Measurements from ENCODE around the gene TUBAL3. TPM values are rescaled to one million over a fixed set of nuclear protein-coding genes. Genes with fewer than 3 reads are reported as not detected.

The TUBAL3 gene
- total and polyA plus RNA-seq, 9 donors, result 0.15 to 0.34 (median 0.15) TPM; not detected in 6

DNA sequence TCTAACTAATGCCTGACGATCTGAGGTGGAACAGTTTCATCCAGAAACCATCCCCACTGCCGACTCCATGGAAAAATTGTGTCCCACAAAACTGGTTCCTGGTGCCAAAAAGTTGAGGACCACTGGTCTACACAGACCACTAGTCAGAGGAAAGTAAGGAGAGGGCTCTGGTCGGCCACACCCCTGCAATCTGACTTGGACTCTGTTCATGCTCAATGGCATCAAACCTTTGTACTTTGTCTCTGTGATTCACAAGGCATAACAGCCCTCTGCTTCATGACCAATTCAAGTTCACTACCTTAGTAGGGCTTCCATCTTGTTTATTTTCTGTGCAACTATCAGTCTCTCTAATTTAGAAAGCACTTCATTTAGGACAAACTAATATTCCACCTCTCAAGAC lies 1.8 kb downstream of the TUBAL3 start:
- H3K4me3 ChIP-seq, result no peak overlapping the region
- H3K9me3 ChIP-seq, result no peaks in the 10 kb centered on the region
- DNase-seq, result no peak
- 75 to 87% (median 84%) methylated on average over 3 of the region's 3 CpGs for WGBS, 3 donors
- no peak overlapping the region for H3K27ac ChIP-seq
- intact Hi-C loops (cut with DNase I), result no loop called here
- no peaks in the 10 kb centered on the region for H3K36me3 ChIP-seq
- no peaks in the 10 kb centered on the region for H3K27me3 ChIP-seq
- no peaks in the 10 kb centered on the region for H3K4me1 ChIP-seq (ENCODE audit: insufficient read depth)
- TF ChIP-seq EP300 (IDR thresholded peaks at IDR 0.05) (no peak), POLR2A (IDR thresholded peaks at IDR 0.05) (no peak)
- TF ChIP-seq, protein P1, sequence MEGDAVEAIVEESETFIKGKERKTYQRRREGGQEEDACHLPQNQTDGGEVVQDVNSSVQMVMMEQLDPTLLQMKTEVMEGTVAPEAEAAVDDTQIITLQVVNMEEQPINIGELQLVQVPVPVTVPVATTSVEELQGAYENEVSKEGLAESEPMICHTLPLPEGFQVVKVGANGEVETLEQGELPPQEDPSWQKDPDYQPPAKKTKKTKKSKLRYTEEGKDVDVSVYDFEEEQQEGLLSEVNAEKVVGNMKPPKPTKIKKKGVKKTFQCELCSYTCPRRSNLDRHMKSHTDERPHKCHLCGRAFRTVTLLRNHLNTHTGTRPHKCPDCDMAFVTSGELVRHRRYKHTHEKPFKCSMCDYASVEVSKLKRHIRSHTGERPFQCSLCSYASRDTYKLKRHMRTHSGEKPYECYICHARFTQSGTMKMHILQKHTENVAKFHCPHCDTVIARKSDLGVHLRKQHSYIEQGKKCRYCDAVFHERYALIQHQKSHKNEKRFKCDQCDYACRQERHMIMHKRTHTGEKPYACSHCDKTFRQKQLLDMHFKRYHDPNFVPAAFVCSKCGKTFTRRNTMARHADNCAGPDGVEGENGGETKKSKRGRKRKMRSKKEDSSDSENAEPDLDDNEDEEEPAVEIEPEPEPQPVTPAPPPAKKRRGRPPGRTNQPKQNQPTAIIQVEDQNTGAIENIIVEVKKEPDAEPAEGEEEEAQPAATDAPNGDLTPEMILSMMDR (IDR thresholded peaks at IDR 0.05), result no peak

DNA sequence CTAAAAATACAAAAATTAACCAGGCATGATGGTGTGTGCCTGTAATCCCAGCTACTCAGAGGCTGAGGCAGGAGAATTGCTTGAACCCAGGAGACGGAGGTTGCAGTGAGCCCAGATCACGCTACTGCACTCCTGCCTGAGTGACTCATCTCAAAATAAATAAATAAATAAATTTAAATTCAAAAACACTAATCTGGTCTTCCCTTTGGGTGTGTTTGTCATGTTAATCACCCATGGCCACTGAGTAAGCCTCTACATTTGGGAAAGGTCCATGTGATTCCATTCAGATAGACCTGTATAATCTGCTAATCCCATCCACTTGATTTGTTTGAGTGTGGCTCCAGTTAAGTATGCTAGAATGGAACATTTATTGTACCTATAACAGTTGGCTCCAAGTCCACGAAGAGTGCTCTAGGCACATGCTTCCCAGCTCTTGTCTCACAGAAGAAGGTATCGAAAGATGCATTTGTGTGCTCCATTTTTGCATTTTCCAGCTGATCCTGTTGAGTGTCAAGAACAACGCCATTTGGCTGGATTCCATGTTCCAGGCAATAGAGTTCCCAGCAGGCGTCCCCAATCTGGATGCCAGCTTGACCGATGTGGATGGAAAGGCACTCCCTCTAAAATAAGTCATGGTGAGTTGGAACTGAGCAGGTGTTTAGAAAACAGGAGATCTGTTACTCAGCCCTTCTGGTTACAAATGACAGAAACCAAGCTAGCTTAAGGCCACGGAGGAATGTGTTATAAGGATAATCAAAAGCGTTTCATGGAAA lies 4.0 kb downstream of the TUBAL3 start:
- H3K4me1 ChIP-seq (ENCODE audit: insufficient read depth), result no peaks in the 10 kb centered on the region
- H3K36me3 ChIP-seq, result no peaks in the 10 kb centered on the region
- H3K27me3 ChIP-seq, result no peaks in the 10 kb centered on the region
- 87 to 90% (median 89%) methylated on average over 9 of the region's 9 CpGs for WGBS, 3 donors
- intact Hi-C loops (cut with DNase I), result no loop called here
- no peak for DNase-seq
- no peak overlapping the region for H3K27ac ChIP-seq
- no peak overlapping the region for H3K4me3 ChIP-seq
- H3K9me3 ChIP-seq, result no peaks in the 10 kb centered on the region
- TF ChIP-seq EP300 (IDR thresholded peaks at IDR 0.05), result no peak
- TF ChIP-seq, protein P1 (IDR thresholded peaks at IDR 0.05), result no peak
- no peak for TF ChIP-seq POLR2A (IDR thresholded peaks at IDR 0.05)

DNA sequence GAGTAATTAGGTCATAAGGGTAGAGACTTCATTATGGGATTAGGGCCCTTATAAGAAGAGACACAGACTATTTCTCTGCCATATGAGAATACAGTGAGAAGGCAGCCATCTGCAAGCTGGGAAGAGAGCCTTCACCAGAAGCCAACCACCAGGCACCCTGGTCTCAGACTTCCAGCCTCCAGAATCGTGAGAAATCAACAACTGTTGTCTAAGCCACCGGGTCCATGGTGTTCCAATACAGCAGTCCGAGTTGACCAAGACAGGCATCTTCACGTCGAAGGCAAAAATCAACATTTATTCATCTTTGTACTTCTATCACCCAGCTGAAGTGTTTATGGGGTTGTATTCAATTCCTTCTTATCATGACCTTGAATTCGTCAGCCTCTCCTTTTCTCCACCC lies 5.3 kb downstream of the TUBAL3 start:
- H3K4me3 ChIP-seq, result no peak overlapping the region
- H3K4me1 ChIP-seq (ENCODE audit: insufficient read depth), result no peaks in the 10 kb centered on the region
- no peaks in the 10 kb centered on the region for H3K36me3 ChIP-seq
- TF ChIP-seq, protein P1 (IDR thresholded peaks at IDR 0.05), result no peak
- no peak for TF ChIP-seq EP300 (IDR thresholded peaks at IDR 0.05)
- no peak for TF ChIP-seq POLR2A (IDR thresholded peaks at IDR 0.05)
- 31 to 67% (median 53%) methylated on average over 6 of the region's 6 CpGs for WGBS, 3 donors
- intact Hi-C loops (cut with DNase I), result no loop called here
- H3K27me3 ChIP-seq, result no peaks in the 10 kb centered on the region
- DNase-seq, result no peak
- H3K27ac ChIP-seq, result no peak overlapping the region
- H3K9me3 ChIP-seq, result no peaks in the 10 kb centered on the region

- no peak for TF ChIP-seq POLR2A (IDR thresholded peaks at IDR 0.05)
- TF ChIP-seq, protein P1 (IDR thresholded peaks at IDR 0.05), result no peak
- TF ChIP-seq EP300 (IDR thresholded peaks at IDR 0.05), result no peak
- intact Hi-C loops (cut with DNase I), result no loop called here
- no peak overlapping the region for H3K4me3 ChIP-seq
- DNase-seq, result no peak
- no peaks in the 10 kb centered on the region for H3K36me3 ChIP-seq
- H3K27me3 ChIP-seq, result no peaks in the 10 kb centered on the region
- no peaks in the 10 kb centered on the region for H3K4me1 ChIP-seq (ENCODE audit: insufficient read depth)
- H3K27ac ChIP-seq, result no peak overlapping the region
- WGBS, 3 donors, result 50 to 76% (median 58%) methylated on average over 12 of the region's 12 CpGs
- no peaks in the 10 kb centered on the region for H3K9me3 ChIP-seq
These were observed 7.9 kb downstream of the TUBAL3 start for GRCh38 chr10:5396556-5397300.

All from ovary (tissue), 9 donors.